Stimulated activated CD8-positive, alpha-beta memory T cell treated with anti-CD3 and anti-CD28 coated beads, Interleukin-15, amount 100 ng/mL, for 1 hour (primary cell): ENCODE measurements around the gene SQOR.
"Not testable (repeated sequence)": the region's sequence is repeated elsewhere in the genome, so short reads cannot be mapped to it uniquely, and the experiment has no call there.

Experiments
- DNase-seq: peaks from one replicate; pipeline ENCODE4 v3.0.0-alpha.2; 2020; ENCODE audit warnings: low read depth

The SQOR gene

GRCh38 chr15:45631776-45632175, 3.1 kb upstream of the SQOR start:
- DNase-seq: no peak

GRCh38 chr15:45635191-45635638, 386 bp downstream of the SQOR start:
- DNase-seq: peak; percentile 32

- DNase-seq: no peak
Measured at GRCh38 chr15:45635763-45636292, 999 bp downstream of the SQOR start.

DNA sequence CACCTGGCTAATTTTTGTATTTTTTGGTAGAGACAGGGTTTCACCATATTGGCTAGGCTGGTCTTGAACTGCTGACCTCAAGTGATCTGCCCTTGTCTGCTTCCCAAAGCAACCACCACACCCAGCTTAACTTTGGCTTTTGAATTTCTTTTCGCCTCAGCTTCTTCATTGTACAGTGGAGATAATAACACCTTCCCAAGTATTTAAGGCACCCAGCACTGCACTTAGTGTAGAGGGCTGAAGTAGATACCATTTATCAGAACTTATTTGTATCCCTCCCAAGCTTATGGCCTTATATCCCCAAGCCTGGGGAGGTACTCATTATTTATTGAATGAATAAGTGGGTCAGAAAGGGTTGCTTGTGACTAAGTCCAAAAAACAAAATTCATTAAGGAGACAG, 2.3 kb downstream of the SQOR start:
- no peak for DNase-seq

DNA sequence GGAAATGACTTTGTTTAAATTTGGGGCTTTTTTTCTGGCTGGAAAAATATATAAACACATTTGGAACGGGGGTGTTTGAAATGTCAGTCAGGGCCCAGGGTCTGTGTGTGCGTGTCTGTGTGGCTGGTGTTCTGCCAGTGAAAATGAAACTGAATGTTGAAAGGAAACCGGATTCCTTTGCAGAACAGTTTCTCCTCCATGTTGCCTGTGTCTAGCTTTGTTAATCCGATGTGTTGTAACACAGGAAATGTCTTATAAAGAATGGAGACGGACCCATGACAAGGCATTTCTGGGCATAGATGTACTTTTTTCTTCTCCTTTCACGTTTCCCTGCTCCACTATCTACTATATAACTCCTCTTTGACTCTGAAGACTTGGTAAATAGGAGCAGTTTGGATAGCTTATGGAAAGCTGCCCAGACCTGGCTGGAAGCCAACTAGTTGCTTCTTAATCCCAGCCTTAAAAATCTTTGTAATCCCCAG, 2.8 kb downstream of the SQOR start:
- no peak for DNase-seq

- no peak for DNase-seq
Measured at GRCh38 chr15:45640616-45641015, 5.8 kb downstream of the SQOR start.

- no peak for DNase-seq
Measured at GRCh38 chr15:45641374-45641781, 6.5 kb downstream of the SQOR start.

- no peak for DNase-seq
Measured at GRCh38 chr15:45641999-45642932, 7.4 kb downstream of the SQOR start.

DNA sequence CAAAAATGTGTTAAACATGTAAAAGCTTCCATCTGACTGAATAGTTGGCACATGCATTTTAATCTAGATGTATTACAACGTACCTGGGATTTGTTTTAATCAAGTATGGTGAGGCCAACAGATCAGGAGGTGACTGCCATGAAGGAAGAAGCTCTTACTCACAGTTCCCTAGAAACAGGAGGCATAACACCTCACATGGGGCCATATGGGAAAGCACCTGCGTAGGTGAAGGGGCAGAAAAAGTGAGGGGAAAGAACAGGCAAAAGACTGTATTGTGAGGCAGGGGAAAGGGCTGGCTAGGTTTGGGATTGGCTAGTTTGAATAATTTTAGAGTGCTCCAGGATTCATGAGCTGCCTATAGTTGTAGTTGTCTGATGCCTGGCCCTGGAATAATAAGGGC, 9.6 kb downstream of the SQOR start:
- no peak for DNase-seq

GRCh38 chr15:45645026-45645980, 10.5 kb downstream of the SQOR start:
- DNase-seq: no peak

DNA sequence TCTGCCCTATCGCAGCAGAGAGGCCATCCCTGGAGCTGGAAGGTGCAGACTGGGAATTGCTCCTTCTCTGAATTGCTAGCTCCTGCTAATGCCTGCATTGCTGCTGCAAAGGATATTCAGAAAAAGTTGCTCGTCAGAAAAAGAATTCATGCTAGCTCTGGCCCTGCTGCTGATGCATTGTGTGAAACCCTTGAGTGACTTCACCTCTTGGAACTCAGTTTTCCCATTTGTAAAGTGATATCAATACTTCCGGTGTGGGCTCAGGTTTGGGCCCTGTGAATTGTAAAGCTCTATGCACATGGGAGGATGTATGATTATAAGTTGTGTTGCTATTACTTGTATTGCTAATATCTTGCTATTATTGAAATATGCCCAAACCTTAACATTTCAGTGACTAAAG, 11.4 kb downstream of the SQOR start:
- DNase-seq: no peak

DNA sequence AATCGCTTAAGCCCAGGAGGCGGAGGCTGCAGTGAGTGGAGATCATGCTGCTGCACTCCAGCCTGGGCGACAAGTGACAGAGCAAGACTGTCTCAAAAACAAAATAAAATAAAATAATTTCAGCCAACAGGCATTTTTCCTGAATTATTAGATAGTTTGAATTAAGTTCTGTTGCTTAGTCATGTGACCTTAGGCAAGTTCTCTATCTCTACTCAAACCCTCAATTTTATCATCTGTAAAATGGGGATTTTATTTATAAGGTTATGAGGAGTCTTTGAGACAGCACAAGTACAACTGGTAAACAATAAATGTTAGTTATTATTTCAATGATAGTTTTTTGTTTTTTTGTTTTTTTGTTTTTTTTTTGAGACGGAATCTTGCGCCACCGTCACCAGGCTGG, 13.0 kb downstream of the SQOR start:
- no peak for DNase-seq

DNA sequence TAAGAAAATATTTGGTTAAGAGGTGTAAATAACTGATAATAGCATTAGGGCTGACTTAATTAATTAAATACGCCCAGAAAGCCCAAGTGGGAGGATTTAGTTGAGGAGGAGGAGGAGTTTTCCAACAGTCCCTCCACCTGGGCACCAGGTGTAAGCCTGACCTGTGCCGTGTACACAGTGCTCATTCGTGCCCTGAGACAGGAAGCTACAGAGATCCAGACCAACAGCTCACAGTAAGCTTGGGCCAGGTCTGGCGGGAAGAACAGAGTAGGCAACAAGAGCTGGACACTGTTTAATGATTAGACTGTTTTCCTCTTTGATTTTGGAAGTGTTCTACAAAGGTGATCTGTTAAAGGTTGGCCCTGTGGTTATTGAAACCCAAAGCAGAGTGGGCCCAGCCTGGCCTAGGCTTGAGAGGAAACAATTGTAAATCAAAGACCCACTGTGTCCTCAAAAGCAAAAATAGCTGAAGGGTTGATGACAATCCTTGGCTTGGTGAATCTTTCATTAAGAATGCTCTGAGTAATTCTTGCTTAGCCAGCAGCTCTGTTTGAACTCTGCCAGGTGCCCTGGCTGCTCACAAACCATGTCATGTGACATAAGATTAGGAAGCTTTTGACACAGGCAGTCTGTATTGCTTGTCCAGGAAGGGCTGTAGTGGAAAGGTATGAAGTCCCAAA, 13.8 kb downstream of the SQOR start:
- DNase-seq: no peak

- not testable (repeated sequence) for DNase-seq
Measured at GRCh38 chr15:45650007-45650406, 15.2 kb downstream of the SQOR start.

- no peak for DNase-seq
Measured at GRCh38 chr15:45650889-45651525, 16.2 kb downstream of the SQOR start.

DNA sequence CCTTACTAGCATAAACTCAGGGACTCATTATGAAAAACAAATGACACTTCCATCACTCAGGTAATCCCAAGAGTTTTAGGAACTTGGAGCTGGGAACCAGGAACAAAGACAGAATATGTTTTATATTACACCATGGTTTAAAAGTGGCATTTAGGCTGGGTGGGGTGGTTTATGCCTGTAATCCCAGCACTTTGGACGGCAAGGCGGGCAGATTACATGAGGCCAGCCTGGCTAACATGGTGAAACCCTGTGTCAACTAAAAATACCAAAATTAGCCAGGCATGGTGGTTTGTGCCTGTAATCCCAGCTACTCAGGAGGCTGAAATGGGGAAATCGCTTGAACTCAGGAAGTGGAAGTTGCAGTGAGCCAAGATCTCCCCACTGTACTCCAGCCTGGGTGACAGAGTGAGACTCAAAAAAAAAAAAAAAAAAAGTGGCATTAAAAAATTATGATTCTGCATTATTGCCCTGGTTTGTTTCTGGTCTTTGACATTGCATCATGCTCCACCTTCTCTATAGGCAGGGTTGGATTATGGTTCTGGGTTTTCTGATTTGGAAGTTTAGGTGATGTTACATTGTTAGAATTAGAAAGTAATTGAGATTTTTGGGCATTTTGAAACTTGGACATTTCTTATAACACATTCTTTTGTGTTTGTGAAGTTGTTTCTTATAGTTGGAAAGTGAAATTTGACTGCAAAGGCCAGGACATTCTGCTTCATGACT, 19.0 kb downstream of the SQOR start:
- DNase-seq: no peak

DNA sequence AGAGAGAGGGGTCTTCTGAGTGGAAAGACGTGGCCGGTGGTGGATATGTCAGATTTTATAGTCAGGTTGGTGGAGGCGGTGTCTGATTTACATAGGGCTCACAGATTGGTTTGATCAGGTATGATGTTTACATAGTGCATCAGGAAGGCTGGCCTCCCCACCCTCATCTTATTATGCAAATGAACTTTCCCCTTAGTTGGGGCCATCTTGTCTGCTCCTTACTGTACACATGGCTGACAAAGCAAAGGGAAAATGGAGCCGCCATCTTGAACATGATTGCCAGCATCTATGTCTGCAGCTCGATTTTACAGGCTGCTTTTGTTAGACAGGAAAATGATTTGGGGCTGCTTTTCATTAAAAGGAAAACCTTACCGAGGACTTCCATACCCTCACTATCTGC, 19.9 kb downstream of the SQOR start:
- no peak for DNase-seq

- DNase-seq: no peak
Measured at GRCh38 chr15:45657254-45657653, 22.4 kb downstream of the SQOR start.

- DNase-seq: no peak
Measured at GRCh38 chr15:45657764-45658545, 23.1 kb downstream of the SQOR start.
